A549 (cell line): ENCODE results near the gene SDE2.
"Not testable (repeated sequence)": the region's sequence is repeated elsewhere in the genome, so short reads cannot be mapped to it uniquely, and the experiment has no call there.

Experiments
- EP300 ChIP-seq, 2 experiments: fragments of >200 bp; sonication (Bioruptor Twin); formaldehyde crosslinking; IDR thresholded peaks; 2 replicates in 1 of 2; 3 replicates in 1 of 2; pipeline ENCODE4 v1.6.1; 2016 to 2017
- ESRRA ChIP-seq: fragments of 150-350 bp; IDR thresholded peaks from 2 replicates; pipeline ENCODE4 v1.6.1; 2014; ENCODE audit warnings: mild to moderate bottlenecking, low read length, borderline replicate concordance
- JUNB ChIP-seq: fragments of >200 bp; sonication (Bioruptor Twin); formaldehyde crosslinking; IDR thresholded peaks from 2 replicates; pipeline ENCODE4 v1.6.1; 2016
- KDM1A ChIP-seq: fragments of 200-600 bp; sonication (generic); IDR thresholded peaks from 2 replicates; pipeline ENCODE4 v1.6.1; 2016; ENCODE audit warnings: low read depth, mild to moderate bottlenecking
- MAZ ChIP-seq: fragments of 150-350 bp; IDR thresholded peaks from 2 replicates; pipeline ENCODE4 v1.6.1; 2014; ENCODE audit warnings: antibody characterized with exemption, low read depth, low read length, borderline replicate concordance
- MYC ChIP-seq: IDR thresholded peaks from 2 replicates; pipeline ENCODE4 v1.6.1; 2012; ENCODE audit warnings: mild to moderate bottlenecking, inconsistent platforms, low read length, improper control_type of control experiment, borderline replicate concordance
- ZSCAN20 ChIP-seq: fragments of 250-450 bp; sonication (Bioruptor Pico); IDR thresholded peaks from 2 replicates; pipeline ENCODE4 v1.8.0; 2022; ENCODE audit warnings: mild to moderate bottlenecking, moderate library complexity
- TF ChIP-seq, protein P1 (sequence below): fragments of >200 bp; sonication (Bioruptor Twin); formaldehyde crosslinking; IDR thresholded peaks from 3 replicates; pipeline ENCODE4 v1.5.1; 2016
- TF ChIP-seq, protein P2 (sequence below): IDR thresholded peaks from 2 replicates; pipeline ENCODE4 v1.6.1; 2012
- TF ChIP-seq, protein P3 (sequence below): fragments of 200-600 bp; sonication (generic); IDR thresholded peaks from 2 replicates; pipeline ENCODE4 v1.6.1; 2016; ENCODE audit warnings: antibody characterized with exemption, mild to moderate bottlenecking, moderate library complexity

DNA sequence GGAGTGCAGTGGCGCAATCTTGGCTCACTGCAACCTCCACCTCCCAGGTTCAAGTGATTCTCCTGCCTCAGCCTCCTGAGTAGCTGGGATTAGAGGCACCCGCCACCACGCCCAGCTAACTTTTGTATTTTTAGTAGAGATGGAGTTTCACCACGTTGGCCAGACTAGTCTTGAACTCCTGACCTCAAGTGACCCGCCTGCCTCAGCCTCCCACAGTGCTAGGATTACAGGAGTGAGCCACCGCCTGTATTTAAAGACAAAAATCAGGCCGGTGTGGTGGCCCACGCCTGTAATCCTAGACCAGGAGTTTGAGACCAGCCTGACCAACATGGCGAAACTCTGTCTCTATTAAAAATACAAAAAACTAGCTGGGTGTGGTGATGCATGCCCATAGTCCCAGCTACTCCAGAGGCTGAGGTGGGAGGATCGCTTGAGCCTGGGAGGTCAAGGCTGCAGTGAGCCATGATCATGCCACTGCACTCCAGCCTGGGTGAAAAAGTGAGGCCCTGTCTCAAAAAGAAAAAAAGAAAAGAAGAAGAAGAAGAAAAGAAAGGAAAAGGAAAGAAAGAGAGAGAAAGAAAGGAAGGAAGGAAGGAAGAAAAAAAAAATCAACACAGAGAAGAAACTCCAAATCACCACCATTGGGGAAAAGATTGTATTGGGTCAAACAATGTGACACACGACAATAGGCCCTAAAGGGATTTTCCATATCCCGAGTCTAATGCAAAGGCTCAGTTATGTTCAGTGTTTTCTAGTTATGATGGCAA, 8.2 kb upstream of the SDE2 start:
- TF ChIP-seq, protein P1, sequence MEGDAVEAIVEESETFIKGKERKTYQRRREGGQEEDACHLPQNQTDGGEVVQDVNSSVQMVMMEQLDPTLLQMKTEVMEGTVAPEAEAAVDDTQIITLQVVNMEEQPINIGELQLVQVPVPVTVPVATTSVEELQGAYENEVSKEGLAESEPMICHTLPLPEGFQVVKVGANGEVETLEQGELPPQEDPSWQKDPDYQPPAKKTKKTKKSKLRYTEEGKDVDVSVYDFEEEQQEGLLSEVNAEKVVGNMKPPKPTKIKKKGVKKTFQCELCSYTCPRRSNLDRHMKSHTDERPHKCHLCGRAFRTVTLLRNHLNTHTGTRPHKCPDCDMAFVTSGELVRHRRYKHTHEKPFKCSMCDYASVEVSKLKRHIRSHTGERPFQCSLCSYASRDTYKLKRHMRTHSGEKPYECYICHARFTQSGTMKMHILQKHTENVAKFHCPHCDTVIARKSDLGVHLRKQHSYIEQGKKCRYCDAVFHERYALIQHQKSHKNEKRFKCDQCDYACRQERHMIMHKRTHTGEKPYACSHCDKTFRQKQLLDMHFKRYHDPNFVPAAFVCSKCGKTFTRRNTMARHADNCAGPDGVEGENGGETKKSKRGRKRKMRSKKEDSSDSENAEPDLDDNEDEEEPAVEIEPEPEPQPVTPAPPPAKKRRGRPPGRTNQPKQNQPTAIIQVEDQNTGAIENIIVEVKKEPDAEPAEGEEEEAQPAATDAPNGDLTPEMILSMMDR, result not testable (repeated sequence)
- TF ChIP-seq EP300 (IDR thresholded peaks at IDR 0.05); KDM1A; MAZ; ZSCAN20 (CRISPR knock-in tag); JUNB; MYC; ESRRA: not testable (repeated sequence)
- TF ChIP-seq, protein P2, sequence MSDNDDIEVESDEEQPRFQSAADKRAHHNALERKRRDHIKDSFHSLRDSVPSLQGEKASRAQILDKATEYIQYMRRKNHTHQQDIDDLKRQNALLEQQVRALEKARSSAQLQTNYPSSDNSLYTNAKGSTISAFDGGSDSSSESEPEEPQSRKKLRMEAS, result not testable (repeated sequence)
- TF ChIP-seq, protein P3, sequence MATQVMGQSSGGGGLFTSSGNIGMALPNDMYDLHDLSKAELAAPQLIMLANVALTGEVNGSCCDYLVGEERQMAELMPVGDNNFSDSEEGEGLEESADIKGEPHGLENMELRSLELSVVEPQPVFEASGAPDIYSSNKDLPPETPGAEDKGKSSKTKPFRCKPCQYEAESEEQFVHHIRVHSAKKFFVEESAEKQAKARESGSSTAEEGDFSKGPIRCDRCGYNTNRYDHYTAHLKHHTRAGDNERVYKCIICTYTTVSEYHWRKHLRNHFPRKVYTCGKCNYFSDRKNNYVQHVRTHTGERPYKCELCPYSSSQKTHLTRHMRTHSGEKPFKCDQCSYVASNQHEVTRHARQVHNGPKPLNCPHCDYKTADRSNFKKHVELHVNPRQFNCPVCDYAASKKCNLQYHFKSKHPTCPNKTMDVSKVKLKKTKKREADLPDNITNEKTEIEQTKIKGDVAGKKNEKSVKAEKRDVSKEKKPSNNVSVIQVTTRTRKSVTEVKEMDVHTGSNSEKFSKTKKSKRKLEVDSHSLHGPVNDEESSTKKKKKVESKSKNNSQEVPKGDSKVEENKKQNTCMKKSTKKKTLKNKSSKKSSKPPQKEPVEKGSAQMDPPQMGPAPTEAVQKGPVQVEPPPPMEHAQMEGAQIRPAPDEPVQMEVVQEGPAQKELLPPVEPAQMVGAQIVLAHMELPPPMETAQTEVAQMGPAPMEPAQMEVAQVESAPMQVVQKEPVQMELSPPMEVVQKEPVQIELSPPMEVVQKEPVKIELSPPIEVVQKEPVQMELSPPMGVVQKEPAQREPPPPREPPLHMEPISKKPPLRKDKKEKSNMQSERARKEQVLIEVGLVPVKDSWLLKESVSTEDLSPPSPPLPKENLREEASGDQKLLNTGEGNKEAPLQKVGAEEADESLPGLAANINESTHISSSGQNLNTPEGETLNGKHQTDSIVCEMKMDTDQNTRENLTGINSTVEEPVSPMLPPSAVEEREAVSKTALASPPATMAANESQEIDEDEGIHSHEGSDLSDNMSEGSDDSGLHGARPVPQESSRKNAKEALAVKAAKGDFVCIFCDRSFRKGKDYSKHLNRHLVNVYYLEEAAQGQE, result not testable (repeated sequence)
